HEK293 (cell line): ENCODE results near the gene ARHGAP27.

ENCODE experiments used
- ZBTB20 ChIP-seq: fragments of 450-650 bp; formaldehyde crosslinking; IDR thresholded peaks from 2 replicates; pipeline ENCODE4 v1.5.1; 2016; ENCODE audit warnings: missing biosample characterization, missing genetic modification characterization
- ZNF274 ChIP-seq, 2 experiments: fragments of 200-500 bp in 1 of 2; fragments of 450-650 bp in 1 of 2; sonication (Bioruptor generic) in 1 of 2; formaldehyde crosslinking in 1 of 2; IDR thresholded peaks; 2 replicates each; pipeline versions ENCODE4 v1.5.1 to v1.6.1; 2014 to 2016; ENCODE audit warnings: borderline replicate concordance in 1 of 2, inconsistent platforms in 1 of 2, low read length in 1 of 2, missing biosample characterization in 1 of 2, missing genetic modification characterization in 1 of 2
- ZNF580 ChIP-seq: fragments of 450-650 bp; formaldehyde crosslinking; IDR thresholded peaks from 2 replicates; pipeline ENCODE4 v1.5.1; 2016; ENCODE audit warnings: missing biosample characterization, missing genetic modification characterization

- TF ChIP-seq ZNF274 (IDR thresholded peaks at IDR 0.05; ENCODE audit: low read length) (no peak), ZNF274 (tag by site-specific recombination; IDR thresholded peaks at IDR 0.05; ENCODE audit: borderline replicate concordance) (no peak), ZNF580 (tag by site-specific recombination) (no peak), ZBTB20 (no peak)
Measured at GRCh38 chr17:45402916-45403315, 29.8 kb downstream of the ARHGAP27 start.
